Measurements from ENCODE around the gene CDON.

DNA sequence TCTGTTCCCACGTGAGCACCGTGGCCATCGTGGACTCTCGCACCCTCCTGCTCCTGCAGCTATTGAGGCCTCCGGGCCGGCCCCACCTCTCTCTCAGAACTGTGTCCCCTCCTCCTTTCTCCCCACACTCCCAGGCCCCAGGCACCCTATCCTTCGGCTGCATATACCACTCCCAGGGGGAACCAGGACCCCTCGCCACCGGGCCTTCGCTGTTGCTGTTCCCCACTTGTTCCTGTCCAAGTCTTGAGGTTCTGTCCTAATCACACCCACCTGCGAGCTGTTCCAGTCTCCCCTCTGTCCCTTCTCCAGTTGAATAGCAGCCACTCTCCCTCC, 43.0 kb upstream of the CDON start:
- TF ChIP-seq, protein P1, sequence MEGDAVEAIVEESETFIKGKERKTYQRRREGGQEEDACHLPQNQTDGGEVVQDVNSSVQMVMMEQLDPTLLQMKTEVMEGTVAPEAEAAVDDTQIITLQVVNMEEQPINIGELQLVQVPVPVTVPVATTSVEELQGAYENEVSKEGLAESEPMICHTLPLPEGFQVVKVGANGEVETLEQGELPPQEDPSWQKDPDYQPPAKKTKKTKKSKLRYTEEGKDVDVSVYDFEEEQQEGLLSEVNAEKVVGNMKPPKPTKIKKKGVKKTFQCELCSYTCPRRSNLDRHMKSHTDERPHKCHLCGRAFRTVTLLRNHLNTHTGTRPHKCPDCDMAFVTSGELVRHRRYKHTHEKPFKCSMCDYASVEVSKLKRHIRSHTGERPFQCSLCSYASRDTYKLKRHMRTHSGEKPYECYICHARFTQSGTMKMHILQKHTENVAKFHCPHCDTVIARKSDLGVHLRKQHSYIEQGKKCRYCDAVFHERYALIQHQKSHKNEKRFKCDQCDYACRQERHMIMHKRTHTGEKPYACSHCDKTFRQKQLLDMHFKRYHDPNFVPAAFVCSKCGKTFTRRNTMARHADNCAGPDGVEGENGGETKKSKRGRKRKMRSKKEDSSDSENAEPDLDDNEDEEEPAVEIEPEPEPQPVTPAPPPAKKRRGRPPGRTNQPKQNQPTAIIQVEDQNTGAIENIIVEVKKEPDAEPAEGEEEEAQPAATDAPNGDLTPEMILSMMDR (IDR thresholded peaks at IDR 0.05): no peak
- no peak for TF ChIP-seq ZFX (IDR thresholded peaks at IDR 0.05; ENCODE audit: borderline replicate concordance)

Data from 22Rv1 (cell line).